ENCODE data around the gene DCP2.

Gene DCP2

GRCh38 chr5:113064806-113065205 is 88.2 kb downstream of the DCP2 start:
- TF ChIP-seq RAD21 (IDR thresholded peaks at IDR 0.05; ENCODE audit: low read depth) (no peak), TCF12 (IDR thresholded peaks at IDR 0.05; ENCODE audit: low read depth) (no peak), TAF1 (IDR thresholded peaks at IDR 0.05; ENCODE audit: low read depth) (no peak)
- TF ChIP-seq, protein P1, sequence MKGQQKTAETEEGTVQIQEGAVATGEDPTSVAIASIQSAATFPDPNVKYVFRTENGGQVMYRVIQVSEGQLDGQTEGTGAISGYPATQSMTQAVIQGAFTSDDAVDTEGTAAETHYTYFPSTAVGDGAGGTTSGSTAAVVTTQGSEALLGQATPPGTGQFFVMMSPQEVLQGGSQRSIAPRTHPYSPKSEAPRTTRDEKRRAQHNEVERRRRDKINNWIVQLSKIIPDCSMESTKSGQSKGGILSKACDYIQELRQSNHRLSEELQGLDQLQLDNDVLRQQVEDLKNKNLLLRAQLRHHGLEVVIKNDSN (IDR thresholded peaks at IDR 0.05) = no peak
- TF ChIP-seq, protein P2, sequence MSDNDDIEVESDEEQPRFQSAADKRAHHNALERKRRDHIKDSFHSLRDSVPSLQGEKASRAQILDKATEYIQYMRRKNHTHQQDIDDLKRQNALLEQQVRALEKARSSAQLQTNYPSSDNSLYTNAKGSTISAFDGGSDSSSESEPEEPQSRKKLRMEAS (IDR thresholded peaks at IDR 0.05) = no peak

GRCh38 chr5:113065626-113066025 is 89.0 kb downstream of the DCP2 start:
- TF ChIP-seq, protein P2 (IDR thresholded peaks at IDR 0.05) = no peak
- TF ChIP-seq NFIC (IDR thresholded peaks at IDR 0.05) (no peak), FOXM1 (IDR thresholded peaks at IDR 0.05; ENCODE audit: borderline replicate concordance, low read depth) (no peak), YY1 (IDR thresholded peaks at IDR 0.05; ENCODE audit: low read depth) (no peak), TCF12 (IDR thresholded peaks at IDR 0.05; ENCODE audit: low read depth) (no peak), RAD21 (IDR thresholded peaks at IDR 0.05; ENCODE audit: low read depth) (no peak), TEAD4 (IDR thresholded peaks at IDR 0.05) (no peak), CEBPB (IDR thresholded peaks at IDR 0.05) (no peak), EP300 (IDR thresholded peaks at IDR 0.05; ENCODE audit: borderline replicate concordance) (no peak), TAF1 (IDR thresholded peaks at IDR 0.05; ENCODE audit: low read depth) (no peak), EGR1 (IDR thresholded peaks at IDR 0.05) (no peak), ZBTB7A (IDR thresholded peaks at IDR 0.05; ENCODE audit: low read depth) (no peak), CREB1 (IDR thresholded peaks at IDR 0.05; ENCODE audit: low read depth) (no peak)
- TF ChIP-seq, protein P1 (IDR thresholded peaks at IDR 0.05) = no peak

DNA sequence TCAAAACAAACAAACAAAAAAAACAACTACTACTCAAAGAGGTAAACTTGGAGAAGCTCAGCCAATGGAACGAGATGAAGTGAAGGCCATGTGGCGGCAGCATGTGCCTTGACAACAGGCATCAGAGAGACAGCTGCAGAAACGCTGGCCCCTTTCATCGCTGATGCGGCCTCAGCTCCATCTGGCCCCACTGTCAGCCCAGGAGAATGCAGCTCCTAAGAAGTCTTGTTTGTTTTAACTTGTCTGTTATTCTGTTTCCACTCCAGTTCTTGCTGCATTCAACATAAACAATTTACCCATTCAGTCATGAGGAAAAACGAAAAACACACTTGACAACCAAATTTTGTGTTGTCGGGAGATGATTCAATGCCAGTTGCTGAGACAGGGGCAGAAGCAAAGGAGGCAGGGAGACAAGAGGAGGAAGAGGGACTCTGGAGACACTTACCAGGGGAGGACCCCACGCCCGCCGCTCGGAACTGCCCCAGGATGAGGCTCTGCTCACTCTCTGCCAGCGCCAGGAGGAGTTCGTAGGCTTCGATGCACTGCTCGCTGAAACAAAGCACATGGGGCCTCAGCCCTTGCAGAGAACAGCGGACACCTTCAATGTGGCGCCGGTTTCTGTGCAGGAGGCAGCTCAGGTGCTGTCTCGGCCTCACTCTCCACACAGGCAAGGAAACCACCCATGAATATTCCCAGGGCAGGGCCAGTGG is 91.2 kb downstream of the DCP2 start:
- TF ChIP-seq ZBTB7A (IDR thresholded peaks at IDR 0.05; ENCODE audit: low read depth) = no peak
- no peak for TF ChIP-seq YY1 (IDR thresholded peaks at IDR 0.05; ENCODE audit: low read depth)
- no peak for TF ChIP-seq CEBPB (IDR thresholded peaks at IDR 0.05)
- TF ChIP-seq TAF1 (IDR thresholded peaks at IDR 0.05; ENCODE audit: low read depth) = no peak
- no peak for TF ChIP-seq RAD21 (IDR thresholded peaks at IDR 0.05; ENCODE audit: low read depth)
- TF ChIP-seq TCF12 (IDR thresholded peaks at IDR 0.05; ENCODE audit: low read depth) = no peak
- no peak for TF ChIP-seq NFIC (IDR thresholded peaks at IDR 0.05)
- no peak for TF ChIP-seq EGR1 (IDR thresholded peaks at IDR 0.05)
- TF ChIP-seq, protein P2 (IDR thresholded peaks at IDR 0.05) = no peak
- no peak for TF ChIP-seq CREB1 (IDR thresholded peaks at IDR 0.05; ENCODE audit: low read depth)
- TF ChIP-seq REST (IDR thresholded peaks at IDR 0.05; ENCODE audit: low read depth) = no peak
- no peak for TF ChIP-seq FOXM1 (IDR thresholded peaks at IDR 0.05; ENCODE audit: borderline replicate concordance, low read depth)
- TF ChIP-seq TEAD4 (IDR thresholded peaks at IDR 0.05) = no peak
- TF ChIP-seq, protein P1 (IDR thresholded peaks at IDR 0.05) = no peak
- no peak for TF ChIP-seq EP300 (IDR thresholded peaks at IDR 0.05; ENCODE audit: borderline replicate concordance)

DNA sequence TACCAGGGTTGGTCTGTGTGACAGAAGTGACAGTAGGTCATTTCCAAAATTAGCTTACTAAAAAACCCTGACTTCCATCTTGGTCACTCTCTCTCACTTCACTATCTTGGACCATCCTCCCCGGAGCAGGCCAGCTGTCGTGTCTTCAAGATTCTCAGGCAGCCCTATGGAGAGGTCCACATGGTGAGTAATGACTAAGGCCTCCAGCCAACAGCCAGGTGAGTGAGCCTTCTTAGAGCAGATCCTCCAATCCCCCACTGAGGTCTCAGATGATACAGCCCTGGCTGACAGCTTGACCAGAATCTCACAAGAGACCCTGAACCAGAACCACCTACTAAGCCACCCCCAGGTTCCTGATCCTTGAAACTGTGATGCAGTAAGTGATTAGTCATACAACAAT is 92.0 kb downstream of the DCP2 start:
- TF ChIP-seq REST (IDR thresholded peaks at IDR 0.05; ENCODE audit: low read depth) (no peak), EGR1 (IDR thresholded peaks at IDR 0.05) (no peak), CEBPB (IDR thresholded peaks at IDR 0.05) (no peak)

All from Ishikawa (cell line).